Kidney epithelial cell (primary cell): ENCODE measurements around the gene FHOD1. TPM values are rescaled to one million over a fixed set of nuclear protein-coding genes. Genes with fewer than 3 reads are reported as not detected.

Experiments used
- DNase-seq: peaks from one replicate; pipeline ENCODE4 v3.0.0-alpha.2; 2010; ENCODE audit warnings: low read depth
- H3K27me3 ChIP-seq: 2 replicates; pipeline ENCODE4 v1.6.0; 2011; ENCODE audit warnings: low read length; ENCODE audit not compliant: control insufficient read depth, insufficient read depth
- H3K36me3 ChIP-seq: 2 replicates; pipeline ENCODE4 v1.5.1; 2011; ENCODE audit warnings: low read length; ENCODE audit not compliant: control insufficient read depth, insufficient read depth
- H3K4me3 ChIP-seq: 2 replicates; pipeline ENCODE4 v1.5.1; 2011; ENCODE audit warnings: low read depth, mild to moderate bottlenecking, control low read depth, low read length
- CTCF ChIP-seq: IDR thresholded peaks from 2 replicates; pipeline ENCODE4 v1.5.1; 2011; ENCODE audit warnings: mild to moderate bottlenecking, moderate library complexity, low read length, control low read depth, inconsistent platforms; ENCODE audit not compliant: insufficient read depth, poor library complexity, severe bottlenecking
- total RNA-seq: library from RNA; depleted of rRNA; stranded (reverse); fragments of >200 nt; gene quantifications from 2 replicates; pipeline ENCODE4 v1.2.3, GENCODE V29; 2015

FHOD1 gene
- total RNA-seq, 1 donor from 2014 or later = 3.8 TPM

GRCh38 chr16:67240506-67240905 lies 6.8 kb downstream of the FHOD1 start:
- no peak for TF ChIP-seq CTCF
- no peak for DNase-seq
- Histone ChIP-seq H3K36me3 (peaks cover 4% of the 10 kb centered on the region), H3K4me3 (no peak overlapping the region), H3K27me3 (no peaks in the 10 kb centered on the region)

- no peak for TF ChIP-seq CTCF
- peaks cover 4% of the 10 kb centered on the region for H3K36me3 ChIP-seq
- DNase-seq = no peak
- no peak overlapping the region for H3K4me3 ChIP-seq
- H3K27me3 ChIP-seq = no peaks in the 10 kb centered on the region
Measured at GRCh38 chr16:67238806-67239470, 8.3 kb downstream of the FHOD1 start.

- Histone ChIP-seq H3K36me3 (peaks cover 4% of the 10 kb centered on the region), H3K27me3 (no peaks in the 10 kb centered on the region)
- no peak for DNase-seq
Measured at GRCh38 chr16:67238278-67238575, 9.1 kb downstream of the FHOD1 start.

GRCh38 chr16:67237396-67238277 lies 9.6 kb downstream of the FHOD1 start:
- Histone ChIP-seq H3K4me3 (no peak overlapping the region), H3K36me3 (peaks cover 4% of the 10 kb centered on the region), H3K27me3 (no peaks in the 10 kb centered on the region)
- no peak for TF ChIP-seq CTCF
- DNase-seq = no peak

More at GRCh38 chr16:67238278-67238575, 9.1 kb downstream of the FHOD1 start:
- no peak for TF ChIP-seq CTCF
- H3K4me3 ChIP-seq = no peak overlapping the region

- no peak for DNase-seq
- Histone ChIP-seq H3K36me3 (peaks cover 7% of the 10 kb centered on the region), H3K27me3 (no peaks in the 10 kb centered on the region), H3K4me3 (no peak overlapping the region)
- TF ChIP-seq CTCF = no peak
Measured at GRCh38 chr16:67236563-67237395, 10.5 kb downstream of the FHOD1 start.
